ENCODE results near the gene COQ4.

The COQ4 gene

DNA sequence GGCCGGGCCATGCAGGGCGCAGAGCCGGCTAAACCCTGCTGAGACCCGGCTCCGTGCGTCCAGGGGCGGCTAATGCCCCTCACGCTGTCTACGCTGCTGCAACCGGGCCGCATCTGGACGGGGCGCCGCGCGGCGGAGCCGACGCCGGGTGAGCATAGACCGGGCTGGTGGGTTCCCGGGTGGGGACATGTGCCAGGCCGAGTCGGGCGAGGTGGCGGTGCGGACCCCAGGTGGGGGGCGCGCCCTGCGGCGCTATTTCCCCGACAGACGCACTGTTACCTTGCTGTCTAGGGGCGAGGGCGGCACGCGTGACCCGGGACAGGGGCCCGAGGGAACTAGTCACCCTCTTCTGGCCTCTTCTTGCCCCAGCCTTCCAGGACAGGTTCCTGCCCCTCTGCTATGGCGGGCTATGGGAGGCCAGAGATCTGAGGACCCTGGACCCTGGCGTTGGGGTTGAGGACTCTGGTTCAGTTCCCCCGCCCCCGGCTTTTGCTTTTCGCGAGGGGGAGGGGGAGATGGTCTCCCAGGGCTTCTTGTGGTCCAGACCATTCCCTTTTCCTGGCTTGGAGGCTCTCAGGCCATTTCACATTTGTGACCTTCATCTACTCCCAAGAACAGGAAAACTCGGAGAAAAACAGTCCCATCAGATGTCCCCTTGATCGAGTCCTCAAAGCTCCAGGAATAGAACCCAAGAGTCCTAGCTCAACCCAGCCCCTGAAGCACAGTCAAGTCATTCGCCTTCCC is 18.2 kb downstream of the COQ4 start:
- no peak for DNase-seq (ENCODE audit: low read depth, low spot score)

DNA sequence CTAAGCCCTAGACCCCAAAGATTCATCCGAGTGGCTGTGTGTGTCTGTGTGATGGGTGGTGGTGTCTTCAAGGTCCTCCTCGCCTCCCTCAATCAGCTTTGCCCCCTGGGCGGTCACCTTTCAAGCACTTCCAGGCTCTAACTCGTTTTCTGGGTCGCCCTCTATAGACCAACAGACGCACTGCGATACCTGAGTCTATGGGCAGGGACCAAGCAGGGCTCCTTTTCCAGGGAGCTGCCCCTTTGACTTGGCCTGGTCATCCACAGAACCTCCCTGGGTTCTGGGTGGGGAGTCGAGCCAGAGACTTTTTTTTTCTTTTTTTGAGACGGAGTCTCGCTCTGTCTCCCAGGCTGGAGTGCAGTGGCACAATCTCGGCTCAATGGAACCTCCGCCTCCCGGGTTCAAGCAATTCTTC is 18.8 kb downstream of the COQ4 start:
- peak; percentile 37 for DNase-seq (ENCODE audit: low read depth, low spot score)

DNA sequence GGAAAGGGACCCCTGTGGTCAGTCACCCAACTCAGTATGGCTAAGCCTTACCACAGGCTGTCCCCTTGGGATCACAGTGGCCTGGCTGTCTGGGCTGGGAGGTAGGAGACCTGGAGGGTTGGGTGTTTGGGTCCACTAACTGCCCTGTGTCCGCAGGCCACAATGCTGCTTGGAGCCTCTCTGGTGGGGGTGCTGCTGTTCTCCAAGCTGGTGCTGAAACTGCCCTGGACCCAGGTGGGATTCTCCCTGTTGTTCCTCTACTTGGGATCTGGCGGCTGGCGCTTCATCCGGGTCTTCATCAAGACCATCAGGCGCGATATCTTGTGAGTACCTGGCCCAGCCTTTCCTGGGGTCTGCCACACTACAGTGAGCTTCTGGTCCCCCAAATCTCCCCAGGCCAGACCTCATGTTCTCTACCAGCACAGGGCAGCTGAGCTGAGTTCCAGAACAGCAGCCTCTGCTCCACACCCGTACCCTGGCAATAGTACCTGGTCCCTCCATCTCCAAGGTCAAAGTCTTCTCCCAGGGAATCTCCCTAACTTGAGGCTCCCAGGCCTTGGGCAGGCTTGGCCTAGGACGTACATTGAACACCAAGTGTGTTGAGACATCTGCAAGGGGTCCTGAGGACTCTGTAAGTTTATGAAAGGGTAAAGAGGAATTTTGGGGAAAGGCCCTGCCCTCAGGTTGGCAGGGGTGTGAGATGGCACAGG is 20.5 kb downstream of the COQ4 start:
- no peak for DNase-seq (ENCODE audit: low read depth, low spot score)

DNA sequence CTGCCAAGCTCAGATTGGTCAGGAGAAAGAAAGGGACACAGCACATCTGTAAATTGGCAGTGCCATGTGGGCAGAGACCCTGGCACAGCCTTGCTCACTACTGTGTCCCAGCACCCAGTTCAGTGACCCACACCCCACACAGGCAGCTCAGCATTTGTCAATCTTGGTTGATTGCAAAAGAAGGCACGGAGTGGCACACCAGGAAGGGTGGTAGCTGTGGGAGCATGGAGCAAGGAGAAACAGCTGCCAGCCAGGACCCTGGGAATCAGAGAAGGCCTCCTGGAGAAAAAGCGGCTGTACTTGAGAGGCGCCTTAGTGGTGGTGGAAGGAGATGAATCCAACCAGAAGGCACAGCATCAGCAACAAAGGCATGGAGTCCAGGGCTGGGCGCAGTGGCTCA is 21.2 kb downstream of the COQ4 start:
- DNase-seq (ENCODE audit: low read depth, low spot score), result no peak

GRCh38 chr9:128344931-128345605 is 22.4 kb downstream of the COQ4 start:
- no peak for DNase-seq (ENCODE audit: low read depth, low spot score)

DNA sequence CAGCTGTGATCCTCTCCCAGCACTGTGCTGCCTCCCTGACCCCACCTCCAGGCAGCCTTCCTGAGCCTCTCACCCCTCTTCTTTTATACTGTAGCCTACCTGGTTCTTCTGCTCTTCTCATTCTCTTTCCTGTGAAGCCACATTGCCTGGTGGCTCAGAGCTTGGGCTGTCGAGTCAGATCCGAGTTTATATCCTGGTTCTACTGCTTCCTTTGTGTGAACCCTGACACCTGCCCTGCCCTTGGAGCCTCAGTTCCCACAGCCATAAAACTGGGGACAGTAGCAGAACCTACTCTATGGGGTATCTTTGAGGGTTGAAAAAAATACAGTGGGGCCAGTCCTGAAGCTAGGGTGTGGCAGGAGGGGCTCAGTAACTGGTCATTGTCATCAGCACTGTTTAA is 26.5 kb downstream of the COQ4 start:
- DNase-seq (ENCODE audit: low read depth, low spot score), result no peak

DNA sequence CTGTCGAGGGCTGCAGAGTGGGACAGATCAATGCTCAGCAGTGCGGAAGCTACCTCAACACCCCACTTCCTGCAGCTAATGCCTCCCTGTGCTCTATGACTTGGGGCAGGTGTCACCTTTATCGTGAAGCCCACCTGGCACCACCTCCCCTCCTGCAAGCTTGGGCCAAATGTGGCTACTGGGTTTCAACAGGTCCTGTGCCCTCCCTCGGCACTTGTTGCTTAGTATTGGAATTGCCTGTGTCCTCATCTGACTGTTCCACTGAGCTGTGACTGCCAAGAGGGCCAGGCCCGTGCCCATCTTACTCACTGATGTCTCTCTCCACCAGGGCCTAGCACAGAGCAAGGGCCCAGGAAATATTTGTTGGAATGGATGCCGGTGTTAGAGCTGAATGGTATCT is 27.1 kb downstream of the COQ4 start:
- no peak for DNase-seq (ENCODE audit: low read depth, low spot score)

GRCh38 chr9:128355451-128355850 is 32.8 kb downstream of the COQ4 start:
- no peak for DNase-seq (ENCODE audit: low read depth, low spot score)

- DNase-seq (ENCODE audit: low read depth, low spot score), result no peak
These were observed 35.5 kb downstream of the COQ4 start for GRCh38 chr9:128358090-128358489.

- DNase-seq (ENCODE audit: low read depth, low spot score), result no peak
These were observed 36.2 kb downstream of the COQ4 start for GRCh38 chr9:128358861-128359260.

GRCh38 chr9:128360826-128361225 is 38.2 kb downstream of the COQ4 start:
- DNase-seq (ENCODE audit: low read depth, low spot score), result no peak

- no peak for DNase-seq (ENCODE audit: low read depth, low spot score)
These were observed 38.8 kb downstream of the COQ4 start for GRCh38 chr9:128361296-128361985.

DNA sequence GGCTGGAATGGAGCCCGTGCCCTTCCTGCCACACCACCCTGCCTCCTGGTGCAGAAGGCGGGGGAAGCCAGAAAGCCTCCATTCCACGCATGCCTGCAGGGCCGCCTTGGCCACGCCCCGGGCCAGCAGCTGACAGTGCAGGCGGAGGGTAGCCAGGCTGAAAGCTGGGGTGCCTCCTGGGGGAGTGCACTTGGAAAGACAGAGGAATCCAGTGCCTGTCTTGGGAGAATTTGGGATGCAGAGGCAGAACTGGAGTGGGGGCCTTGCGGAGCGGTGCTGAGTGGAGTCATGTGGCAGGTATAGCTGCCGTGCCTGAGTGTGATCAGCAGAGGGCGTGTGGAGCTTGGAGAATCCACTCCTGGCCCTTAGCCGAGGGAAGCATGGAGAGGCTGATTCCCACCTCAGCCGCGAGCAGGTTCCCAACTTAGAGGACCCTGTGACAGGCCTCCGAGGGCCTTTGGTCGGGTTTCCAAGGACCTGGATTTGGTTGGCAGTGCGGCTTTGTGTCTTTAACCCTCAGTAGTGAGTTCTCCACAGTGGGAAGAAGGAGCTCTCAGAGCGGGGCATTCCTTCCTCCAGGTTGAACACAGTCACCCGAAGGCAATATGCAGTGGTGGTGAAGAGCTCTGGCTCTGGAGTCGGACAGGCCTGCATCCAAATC is 39.5 kb downstream of the COQ4 start:
- peak; percentile 17 for DNase-seq (ENCODE audit: low read depth, low spot score)

DNA sequence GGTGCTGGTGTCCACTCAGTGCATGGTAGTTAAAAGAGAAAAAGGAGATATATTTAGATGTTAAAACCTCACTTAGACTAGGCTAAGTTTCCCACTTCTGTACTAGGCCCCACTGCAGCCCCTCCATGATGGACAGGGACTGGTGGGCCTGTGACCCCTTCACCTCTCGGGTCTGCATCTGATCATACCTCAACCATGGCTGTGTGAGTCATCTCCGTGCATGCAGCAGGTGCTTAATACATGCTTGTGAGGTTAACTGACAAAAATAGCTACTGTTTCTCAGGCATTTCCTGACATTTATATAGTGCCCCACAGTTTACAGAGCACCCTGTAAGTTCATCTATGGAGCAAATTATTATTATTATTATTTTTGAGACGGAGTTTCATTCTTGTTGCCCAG is 40.1 kb downstream of the COQ4 start:
- DNase-seq (ENCODE audit: low read depth, low spot score), result no peak

GRCh38 chr9:128365525-128365924 is 42.9 kb downstream of the COQ4 start:
- DNase-seq (ENCODE audit: low read depth, low spot score), result no peak

GRCh38 chr9:128369024-128369706 is 46.5 kb downstream of the COQ4 start:
- no peak for DNase-seq (ENCODE audit: low read depth, low spot score)

DNA sequence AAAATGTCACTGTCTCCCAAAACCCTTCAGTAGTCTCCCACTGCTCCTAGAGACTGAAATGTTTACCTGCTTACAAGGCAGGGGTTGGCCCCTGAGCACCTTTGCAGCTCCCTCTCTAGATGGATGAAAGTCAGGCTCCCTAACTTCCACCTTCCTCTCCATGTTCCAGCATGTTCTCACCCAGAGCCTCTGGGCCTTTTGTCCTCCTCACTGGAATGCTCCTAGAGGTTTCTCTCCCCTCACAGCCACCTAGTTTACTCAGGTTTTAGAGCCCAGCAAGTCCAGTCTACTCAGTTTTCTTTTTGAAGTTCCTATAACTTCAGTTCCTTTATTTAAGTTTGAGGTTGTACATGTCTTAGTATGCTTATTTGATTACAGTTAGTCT is 47.7 kb downstream of the COQ4 start:
- DNase-seq (ENCODE audit: low read depth, low spot score), result no peak

DNA sequence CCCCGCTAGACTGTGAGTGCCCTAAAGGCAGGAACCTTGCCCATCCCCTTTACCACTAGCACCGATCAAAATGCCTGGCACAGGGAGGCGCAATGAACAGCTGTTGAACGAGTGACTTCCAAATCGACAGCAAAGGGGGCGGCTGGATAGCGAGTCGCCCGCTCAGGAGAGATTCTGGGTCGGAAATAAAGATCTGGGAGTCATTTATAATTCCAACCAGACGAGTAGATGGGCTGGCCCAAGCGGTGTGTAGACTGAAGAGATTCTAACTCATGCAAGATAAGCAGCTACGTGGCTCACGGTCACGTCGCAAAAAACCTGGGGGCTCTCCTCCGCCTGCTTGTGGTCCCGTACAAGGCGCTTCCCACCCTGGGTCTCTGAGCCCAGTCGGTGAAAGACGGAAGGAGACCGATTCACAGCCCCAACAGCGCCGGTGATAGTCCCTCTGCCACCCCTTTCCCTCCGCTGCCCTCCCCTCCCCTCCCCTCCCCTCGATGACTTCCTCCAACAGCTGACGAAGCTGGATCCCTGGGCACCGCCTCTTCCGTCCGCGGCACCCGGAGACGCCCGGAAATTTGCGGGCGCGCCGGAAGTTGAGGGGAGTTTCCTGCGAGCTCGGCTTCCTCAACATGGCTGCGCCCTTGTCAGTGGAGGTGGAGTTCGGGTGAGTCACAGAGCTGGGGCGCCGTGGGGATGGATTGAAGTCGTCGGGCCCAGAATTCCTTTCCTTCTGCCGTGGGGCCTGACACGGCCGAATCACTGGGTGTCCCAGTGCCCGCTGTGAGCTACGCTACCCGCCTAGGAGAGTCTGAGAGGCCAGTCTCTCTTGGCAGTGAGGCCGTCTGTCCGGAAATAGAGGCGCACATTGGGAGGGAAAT is 48.4 kb downstream of the COQ4 start, which contains the start of gene URM1:
Gene URM1, plus strand, starts transcription at position 623 of the 878 bp plus-strand sequence. Its CDS starts 7 bp downstream, at position 630.
- DNase-seq (ENCODE audit: low read depth, low spot score), result peak; percentile 88

GRCh38 chr9:128371630-128372117 is 49.0 kb downstream of the COQ4 start:
- DNase-seq (ENCODE audit: low read depth, low spot score), result no peak

- no peak for DNase-seq (ENCODE audit: low read depth, low spot score)
These were observed 49.6 kb downstream of the COQ4 start for GRCh38 chr9:128372188-128372641.

Data from activated naive CD8-positive, alpha-beta T cell treated with anti-CD3 and anti-CD28 coated beads, Interleukin-2, amount 50 U/mL, for 16 hours (primary cell).